HTR-8/SVneo (cell line): ENCODE results near the gene GARIN5A.

Experiments
- DNase-seq: peaks from one replicate; pipeline ENCODE4 v3.0.0; 2011; ENCODE audit warnings: low spot score, mixed read lengths; ENCODE audit not compliant: insufficient read length
- FAIRE-seq: peaks from 2 replicates; lab custom pipeline; 2011; peaks lifted over from hg19 to GRCh38; lab: Jason Lieb, UNC

Gene GARIN5A

DNA sequence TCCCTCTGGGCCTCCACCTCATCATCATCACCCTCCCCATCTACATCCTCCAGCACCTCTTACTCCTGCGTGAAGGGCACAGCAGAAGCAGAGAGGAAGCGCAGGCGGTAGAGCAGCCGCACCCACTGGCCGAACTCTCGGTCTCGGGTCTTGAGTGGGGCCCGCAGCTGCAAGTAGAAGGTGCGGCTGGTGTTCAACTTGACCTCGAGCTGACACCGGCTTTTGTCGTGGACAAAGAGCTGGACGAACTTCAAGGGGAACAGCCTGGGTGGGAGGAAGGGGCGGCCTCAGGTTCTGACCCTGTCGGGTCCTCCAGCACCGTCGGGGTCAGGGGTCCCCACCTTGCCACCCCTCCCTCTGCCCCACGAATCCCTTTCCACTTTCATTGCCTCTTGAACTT, 9.1 kb downstream of the GARIN5A start:
- no peak for DNase-seq

DNA sequence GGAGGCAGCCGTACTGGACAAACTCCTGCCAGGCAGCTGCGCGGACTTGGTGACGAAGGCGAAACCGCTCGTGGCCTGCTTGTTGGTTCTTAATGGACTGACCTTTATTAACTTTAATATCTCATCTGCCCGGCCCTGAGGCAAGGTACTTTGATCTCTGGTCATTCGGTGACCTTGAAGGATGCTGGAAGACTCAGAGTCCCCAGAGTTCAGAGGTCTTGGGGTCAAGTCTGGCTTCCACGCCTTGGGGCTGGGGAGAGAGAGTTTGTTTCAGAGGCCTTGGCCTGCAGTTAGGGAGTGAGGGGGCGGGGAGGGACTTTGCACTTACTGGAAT, 10.0 kb downstream of the GARIN5A start:
- FAIRE-seq (no peak), DNase-seq (no peak)

More for the DNA sequence above, 9.1 kb downstream of the GARIN5A start:
- FAIRE-seq: no peak

DNA sequence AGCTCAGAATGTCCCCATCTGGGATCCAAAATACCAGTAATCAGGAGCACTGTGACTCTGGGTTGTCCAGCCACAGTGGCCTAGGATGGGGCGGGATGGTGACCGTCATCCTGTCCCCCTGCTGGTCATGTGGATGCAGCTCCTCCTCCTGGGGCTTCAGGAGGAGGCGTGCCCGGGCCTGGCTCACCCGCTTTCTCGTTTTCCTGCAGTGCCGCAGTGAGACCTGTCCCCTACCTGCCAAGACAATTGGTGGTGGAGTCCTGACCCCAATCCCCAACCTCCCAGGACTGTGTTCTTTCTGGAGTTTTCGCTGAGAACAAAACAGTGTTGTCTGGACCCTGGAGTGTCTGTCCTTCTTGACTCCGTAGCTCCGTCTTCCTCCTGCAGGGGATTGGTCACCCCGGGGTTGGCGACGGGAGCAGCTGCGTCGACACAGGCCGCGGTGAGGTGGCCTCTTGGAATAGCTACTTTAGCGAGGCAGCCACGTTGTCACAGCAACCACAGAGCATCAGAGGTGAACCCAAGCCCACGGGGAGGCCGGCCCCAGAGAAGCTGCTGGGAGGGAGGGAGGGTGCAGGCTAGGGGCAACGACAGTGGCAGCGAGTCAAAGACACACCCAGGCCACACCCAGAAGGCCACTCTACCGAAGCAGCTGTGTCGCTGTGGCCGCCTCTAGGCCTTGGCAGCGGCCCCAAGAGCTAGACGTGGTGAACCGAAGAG, 10.5 kb downstream of the GARIN5A start:
- no peak for DNase-seq
- no peak for FAIRE-seq

DNA sequence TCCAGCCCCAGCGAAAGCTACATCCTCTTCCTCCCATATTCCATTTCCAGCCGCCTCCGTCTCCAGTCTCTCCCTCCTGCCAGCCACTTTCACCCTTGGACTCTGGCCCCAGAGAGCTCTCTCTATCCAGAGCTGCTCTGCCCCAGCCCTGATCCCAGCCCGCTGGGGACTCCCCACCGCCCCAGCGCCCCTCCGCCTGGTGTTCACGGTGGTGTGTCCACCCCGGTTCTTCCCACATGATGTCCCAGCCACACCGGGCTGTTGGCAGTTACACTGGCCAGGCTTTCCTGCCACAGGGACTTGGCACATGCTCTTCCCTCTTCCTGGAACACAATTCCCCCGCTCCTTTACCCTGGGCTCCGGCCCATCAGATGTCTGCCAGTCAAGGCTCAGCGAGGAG, 11.6 kb downstream of the GARIN5A start:
- no peak for FAIRE-seq
- DNase-seq: no peak

DNA sequence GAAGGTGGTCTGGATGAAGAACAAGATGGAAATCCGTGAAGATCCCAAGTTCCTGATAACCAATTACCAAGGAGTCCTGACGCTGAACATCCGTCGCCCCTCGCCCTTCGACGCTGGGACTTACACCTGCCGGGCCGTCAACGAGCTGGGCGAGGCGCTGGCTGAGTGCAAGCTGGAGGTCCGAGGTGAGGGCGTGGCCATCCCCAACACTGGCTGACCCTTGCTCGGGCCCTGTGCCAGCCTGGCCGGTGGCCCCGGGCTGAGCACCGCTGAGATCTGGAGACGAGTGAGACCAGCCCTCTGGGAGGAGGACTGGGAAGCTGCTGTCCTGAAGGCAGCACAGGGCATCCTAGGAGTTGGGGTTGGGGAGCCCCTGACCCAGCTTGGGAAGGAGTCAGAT, 12.3 kb downstream of the GARIN5A start:
- no peak for DNase-seq

DNA sequence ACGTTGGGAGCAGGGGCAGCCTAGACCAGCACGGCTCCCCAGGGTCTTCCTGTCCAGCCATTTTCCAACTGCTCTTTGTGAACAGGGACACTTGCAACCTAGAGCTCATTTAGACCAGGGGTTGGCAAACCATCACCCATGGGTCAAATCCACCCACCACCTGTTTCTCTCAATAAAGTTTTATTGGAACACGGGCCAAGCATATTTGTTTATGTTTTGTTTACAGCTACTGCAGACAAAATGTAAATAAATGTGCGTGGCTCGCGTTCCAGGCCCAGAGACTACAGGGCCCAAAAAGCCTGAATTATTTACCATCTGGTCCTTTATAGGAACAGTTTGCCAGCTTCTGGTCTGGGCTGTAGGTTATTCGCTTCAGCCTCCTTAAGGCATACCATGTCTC, 13.7 kb downstream of the GARIN5A start:
- FAIRE-seq (no peak), DNase-seq (no peak)

More for the DNA sequence above, 12.3 kb downstream of the GARIN5A start:
- FAIRE-seq: no peak

DNA sequence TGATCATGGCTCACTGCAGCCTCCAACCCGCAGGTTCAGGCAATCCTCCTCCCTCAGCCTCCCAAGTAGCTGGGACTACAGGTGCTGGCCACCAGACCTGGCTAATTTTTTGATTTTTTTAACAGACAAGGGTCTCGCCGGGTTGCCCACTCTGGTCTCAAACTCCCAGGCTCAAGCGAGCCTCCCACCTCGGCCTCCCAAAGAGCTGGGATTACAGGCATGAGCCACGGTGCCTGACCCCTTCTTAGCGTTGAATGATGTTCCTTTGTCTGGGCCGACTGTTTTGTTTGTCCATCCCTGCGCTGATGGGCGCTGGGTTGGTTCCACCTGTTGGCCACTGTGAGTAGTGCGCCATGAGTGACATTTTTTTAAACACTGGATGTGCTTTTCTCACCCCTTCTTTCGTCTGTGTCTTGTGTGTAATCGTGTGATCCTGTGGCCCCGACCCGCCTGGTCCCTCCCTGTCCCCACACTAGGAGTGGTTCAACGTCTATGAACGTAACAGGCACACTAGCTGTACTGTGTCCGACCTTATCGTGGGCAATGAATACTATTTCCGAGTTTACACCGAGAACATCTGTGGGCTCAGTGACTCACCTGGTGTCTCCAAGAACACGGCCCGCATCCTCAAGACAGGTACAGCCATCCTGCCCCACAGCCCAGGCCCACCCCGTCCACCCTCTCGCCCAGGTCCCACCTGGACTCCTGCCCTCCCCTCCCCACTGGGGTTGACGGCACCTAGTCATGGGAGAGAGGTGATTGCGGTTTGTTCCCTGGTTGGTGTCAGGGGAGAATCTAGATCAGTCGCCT, 15.4 kb downstream of the GARIN5A start:
- DNase-seq (peak; percentile 90), FAIRE-seq (peak; percentile 65)

DNA sequence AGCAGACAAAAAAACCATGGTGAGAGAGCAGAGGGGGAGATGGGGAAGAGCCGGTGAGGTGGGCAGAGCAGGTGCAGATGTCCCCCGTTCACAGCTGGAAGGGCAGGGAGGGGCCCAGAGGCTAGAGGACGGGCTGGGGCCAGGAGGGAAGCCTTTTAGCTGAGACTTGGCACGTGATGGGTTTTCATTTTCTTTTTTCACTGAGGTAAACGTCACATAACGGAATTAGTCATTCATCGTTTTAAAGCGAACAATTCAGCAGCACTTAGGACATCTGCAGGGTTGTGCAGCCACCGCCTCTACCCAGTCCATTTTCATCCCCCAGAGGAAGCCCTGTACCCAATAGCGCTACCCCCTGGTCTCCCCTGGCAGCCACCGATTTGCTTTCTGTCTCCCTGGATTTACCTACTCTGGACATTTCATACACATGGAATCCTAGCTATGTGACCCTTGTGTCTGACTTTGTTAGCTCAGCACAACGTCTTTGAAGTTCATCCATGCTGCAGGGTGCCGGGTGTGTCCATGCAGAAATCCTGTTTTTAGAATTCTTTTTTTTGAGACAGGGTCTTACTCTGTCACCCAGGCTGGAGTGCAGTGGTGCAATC, 16.4 kb downstream of the GARIN5A start:
- DNase-seq (peak; percentile 72), FAIRE-seq (no peak)

DNA sequence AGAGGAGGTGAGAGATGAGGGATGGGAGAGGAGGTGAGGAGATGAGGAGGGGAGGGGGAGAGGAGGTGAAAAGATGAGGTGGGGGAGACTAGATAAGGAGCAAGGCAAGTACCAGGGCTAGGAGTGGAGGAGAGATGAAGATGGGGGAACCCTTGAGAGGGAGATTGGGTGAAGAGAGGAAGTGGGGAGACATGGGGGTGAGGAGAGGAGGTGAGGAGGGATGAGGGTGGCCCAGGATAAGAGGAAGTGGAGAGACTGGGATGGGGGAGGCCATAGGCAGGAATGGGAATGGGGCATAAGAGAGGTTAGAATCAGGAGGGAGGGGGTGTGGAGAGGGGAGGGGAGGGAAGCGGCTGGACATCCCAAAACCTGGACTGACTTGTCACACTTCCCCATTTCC, 17.0 kb downstream of the GARIN5A start:
- FAIRE-seq: no peak
- DNase-seq: no peak

DNA sequence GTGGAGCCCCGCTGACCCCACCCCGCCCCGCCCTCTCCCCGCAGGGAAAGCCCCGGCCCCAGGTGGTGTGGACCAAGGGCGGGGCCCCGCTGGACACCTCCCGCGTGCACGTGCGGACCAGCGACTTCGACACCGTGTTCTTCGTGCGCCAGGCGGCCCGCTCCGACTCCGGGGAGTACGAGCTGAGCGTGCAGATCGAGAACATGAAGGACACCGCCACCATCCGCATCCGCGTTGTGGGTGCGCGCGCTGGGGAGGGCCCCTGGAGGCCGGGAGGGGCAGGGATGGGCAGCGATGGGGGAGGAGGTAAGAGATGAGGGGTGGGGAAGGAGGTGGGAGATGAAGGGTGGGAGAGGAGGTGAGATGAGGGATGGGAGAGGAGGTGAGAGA, 17.6 kb downstream of the GARIN5A start:
- no peak for FAIRE-seq
- no peak for DNase-seq

DNA sequence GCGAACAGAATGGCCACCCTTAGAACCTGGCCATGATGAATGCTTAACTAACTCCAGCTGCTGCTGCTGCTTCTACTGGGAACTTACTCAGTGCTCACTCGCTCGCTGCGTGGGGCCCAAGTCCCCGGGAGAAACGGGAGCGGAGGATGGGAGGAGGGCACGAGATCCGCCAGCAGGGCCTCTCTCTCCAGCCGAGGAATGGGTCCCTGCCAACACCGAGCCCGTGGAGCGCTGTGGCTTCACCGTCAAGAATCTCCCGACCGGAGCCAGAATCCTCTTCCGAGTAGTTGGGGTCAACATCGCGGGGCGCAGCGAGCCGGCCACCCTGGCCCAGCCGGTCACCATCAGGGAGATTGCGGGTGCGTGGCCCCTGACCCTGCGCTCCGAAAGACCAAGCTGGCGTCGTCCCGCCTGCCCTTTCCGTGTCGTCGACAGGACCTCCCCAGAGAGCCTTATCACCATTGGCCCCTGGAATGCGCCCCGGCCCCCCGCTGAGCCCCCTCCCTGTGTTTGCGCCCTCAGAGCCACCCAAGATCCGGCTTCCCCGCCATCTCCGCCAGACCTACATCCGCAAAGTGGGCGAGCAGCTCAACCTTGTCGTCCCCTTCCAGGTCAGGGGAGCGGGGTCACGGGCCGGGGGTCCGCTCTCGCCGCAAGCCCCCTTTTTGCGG, 18.1 kb downstream of the GARIN5A start:
- DNase-seq (no peak), FAIRE-seq (no peak)

DNA sequence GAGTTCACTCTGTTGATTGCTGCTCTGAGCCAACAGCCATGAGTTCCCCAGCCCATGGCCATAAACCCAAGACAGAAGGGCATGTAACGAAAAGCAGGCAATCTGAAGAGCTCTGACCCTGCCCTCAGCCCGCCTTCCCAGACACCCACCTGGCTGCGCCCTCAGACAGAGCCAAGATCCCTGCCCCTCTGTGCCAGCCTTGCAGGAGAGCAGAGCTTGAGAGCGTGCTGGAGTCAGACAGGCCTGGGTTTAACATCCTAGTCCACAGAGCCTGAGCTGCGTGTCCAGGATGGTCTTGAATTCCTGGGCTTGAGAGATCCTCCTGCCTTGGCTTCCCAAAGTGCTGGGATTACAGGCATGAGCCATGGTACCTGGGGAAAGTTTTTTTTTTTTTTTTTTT, 19.3 kb downstream of the GARIN5A start:
- FAIRE-seq (no peak), DNase-seq (no peak)

DNA sequence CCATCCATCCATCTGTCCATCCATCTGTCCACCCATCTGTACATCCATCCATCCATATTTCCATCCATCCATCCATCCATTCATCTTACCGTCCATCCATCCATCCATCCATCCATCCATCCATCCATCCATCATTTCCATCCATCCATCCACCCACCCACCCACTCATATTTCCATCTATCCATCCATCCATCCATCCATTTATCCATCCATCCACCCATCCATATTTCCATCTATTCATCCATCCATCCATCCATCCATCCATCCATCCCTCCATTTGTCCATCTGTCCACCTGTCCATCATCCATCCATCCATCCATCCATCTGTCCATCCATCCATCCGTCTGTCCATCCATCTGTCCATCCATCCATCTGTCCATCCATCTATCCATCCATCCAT, 20.7 kb downstream of the GARIN5A start:
- FAIRE-seq (no peak), DNase-seq (no peak)

DNA sequence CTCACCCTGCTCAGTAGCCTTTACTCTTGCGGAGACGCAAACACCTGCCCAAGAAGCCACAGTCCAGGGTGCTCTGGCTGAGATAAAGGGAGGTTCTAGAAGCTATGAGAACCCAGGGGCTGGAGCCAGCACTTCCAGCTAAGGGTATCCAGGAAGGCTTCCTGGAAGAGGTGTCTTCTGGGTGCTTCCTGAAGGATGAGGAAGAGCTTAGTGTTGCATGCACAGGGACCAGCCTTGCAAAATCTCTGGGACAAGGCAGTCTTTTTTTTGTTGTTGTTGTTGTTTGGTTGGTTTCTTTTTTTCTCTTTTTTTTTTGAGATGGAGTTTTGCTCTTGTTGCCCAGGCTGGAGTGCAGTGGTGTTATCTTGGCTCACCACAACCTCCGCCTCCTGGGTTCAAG, 23.4 kb downstream of the GARIN5A start:
- FAIRE-seq (no peak), DNase-seq (no peak)

DNA sequence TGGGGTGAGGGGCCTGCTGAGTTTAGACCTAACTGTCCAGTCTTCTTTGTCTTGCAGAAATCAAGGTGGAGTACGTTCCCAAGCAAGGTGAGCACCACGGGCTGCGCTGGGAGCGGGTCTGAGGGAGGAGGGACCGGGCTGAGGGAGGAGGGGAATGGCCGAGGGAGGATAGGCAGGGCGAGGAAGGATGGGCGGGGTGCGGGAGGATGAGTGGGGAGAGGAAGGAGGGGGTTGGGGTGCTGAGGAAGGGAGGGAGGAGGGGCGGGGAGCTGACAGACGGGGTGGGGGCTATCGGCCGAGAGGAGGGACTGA, 25.5 kb downstream of the GARIN5A start:
- no peak for DNase-seq
- FAIRE-seq: no peak

DNA sequence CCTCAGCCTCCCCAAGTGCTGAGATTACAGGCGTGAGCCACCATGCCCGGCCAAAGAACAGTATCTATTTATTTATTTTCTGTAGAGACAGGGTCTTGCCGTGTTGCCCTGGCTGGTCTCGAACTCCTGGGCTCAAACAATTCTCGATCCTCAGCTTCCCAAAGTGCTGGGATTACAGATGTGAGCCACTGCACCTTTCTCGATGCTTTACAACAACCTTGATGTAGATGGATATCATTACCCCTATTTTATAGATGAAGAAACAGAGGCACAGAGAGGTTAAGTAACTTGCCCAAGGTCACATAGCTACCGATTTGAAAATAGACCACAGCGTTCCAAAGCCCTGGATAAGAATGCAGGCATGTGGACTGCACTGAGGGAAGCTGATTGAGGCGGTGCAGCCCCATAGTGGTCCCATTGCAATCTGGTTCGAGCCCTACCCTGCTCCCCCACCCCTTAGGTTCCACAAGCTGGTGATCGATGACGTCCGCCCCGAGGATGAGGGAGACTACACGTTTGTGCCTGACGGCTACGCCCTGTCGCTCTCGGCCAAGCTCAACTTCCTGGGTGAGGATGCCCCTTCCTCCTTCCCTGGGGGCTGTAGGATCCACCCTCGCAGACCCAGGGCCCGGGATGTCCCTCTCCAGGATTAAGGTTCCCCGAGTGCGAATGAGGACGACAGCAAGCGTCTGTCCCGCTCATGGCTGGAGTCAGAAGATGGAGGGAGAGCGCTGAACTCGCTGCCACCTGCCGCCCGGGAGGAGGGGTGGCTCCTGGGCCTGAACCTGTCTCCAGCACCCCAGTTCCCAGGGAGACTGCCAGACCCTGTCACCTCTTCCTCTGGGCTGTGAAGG, 26.1 kb downstream of the GARIN5A start:
- no peak for FAIRE-seq
- no peak for DNase-seq

DNA sequence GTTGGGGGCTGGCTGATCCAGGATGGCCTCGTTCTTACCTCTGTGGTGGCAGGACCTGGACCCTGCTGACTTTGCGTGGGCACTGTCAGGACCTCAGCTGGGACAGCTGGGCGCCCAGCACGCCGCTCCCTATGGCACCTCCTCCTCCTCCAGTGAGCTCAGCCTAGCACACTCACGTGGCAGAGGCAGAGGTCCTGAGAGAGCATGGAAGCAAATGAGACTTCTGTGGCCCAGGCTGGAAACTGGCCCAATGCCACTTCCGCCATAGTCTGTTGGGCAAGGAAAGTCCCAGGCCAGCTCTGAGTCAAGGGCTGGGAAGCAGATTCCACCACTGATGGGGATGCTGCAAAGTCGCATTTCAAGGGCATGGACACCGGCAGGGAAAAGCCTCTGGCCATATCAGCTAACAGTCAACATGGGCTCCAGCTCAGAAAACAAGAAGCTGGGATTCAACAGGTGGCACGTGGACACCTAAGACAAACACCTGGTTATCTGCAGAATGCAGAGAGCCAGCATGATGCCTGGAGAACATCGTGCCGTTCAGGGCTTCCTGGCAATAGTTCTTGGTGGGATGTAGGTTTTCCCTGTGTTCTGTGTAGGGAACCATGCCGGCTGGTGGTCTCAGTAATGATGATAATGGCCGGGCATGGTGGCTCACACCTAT, 27.3 kb downstream of the GARIN5A start:
- FAIRE-seq (peak; percentile 38), DNase-seq (no peak)

DNA sequence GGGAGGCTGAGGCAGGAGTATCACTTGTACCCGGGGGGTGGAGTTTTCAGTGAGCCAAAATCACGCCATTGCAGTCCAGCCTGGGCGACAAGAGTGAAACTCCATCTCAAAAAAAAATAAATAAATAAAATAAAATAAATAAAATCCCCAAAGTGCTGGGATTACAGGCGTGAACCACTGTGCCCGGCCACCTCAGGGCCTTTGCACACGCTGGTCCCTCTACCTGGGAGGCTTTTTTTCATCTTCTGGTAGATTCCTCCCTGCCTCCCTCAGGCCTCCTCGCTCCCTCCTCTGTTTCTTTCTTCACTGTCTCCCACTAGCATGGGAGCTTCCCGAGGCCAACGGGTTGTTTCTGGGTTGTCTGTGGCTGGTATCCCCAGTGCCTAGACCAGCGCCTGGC, 28.9 kb downstream of the GARIN5A start:
- no peak for FAIRE-seq
- no peak for DNase-seq

DNA sequence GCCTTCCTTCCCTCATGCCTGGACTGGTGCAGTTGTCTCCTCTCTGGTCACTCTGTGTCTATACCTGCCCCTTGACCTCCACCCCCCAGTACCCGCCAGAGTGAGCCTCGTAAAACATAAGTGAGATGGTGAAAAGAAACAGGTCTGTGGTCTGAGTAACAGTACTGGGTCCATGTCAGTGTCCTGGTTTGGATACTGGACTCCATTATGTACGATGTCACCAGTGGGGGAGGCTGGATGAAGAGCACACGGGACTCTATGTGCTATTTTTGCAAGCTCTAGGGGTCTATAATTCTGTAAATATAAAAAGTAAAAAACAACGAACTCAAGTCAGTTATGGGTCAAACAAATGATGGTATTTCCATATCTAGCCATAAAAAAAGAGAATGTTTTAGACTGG, 29.6 kb downstream of the GARIN5A start:
- DNase-seq (no peak), FAIRE-seq (no peak)

DNA sequence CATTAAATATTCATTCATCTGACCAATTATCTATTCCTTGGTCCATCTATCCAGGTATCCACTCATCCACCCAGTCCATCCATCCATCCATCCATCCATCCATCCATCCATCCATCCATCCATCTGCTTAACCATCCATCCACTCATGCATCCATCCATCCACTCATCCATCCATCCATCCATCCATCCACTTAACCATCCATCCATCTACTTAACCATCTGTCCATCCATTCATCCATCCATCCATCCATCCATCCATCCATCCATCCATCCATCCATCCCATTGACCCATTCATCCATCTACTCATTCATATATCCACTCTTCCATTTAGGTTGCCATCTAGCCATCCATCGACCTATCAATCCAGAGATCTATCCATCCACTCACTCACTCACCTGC, 32.6 kb downstream of the GARIN5A start:
- DNase-seq (no peak), FAIRE-seq (no peak)
